ENCODE results near the gene TNFAIP3. TPM values are rescaled to one million over a fixed set of nuclear protein-coding genes. Genes with fewer than 3 reads are reported as not detected.

TNFAIP3 gene
- total RNA-seq, 1 donor from 2014 or later, result 3.6 TPM

DNA sequence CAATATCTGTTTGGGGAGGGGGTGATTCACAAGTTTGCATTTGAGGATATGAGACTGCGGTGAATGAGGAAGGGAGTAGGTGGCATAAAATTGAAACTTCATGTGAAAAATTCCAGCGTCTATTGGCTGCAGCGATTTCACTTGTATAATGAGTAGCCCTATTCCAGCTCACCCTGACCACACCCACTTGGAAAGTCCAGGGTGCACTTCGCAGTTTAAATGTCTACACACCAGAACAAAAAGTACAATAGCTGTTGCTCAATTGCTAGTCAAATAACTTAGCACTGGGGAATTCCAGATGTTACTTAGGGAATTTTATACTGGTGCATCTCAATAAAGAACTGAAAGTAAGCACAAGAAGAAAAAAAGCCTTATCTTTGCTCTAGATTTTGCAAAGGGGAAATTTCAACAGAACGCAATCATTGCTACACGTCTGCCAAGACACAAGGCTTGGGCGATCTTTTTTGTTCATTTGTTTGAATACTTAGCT lies 6.3 kb downstream of the TNFAIP3 start:
- Mint-ChIP-seq H3K27me3 (peaks cover 25% of the 10 kb centered on the region), H3K36me3 (ENCODE audit: insufficient read depth) (peaks cover 9% of the 10 kb centered on the region), H3K9me3 (ENCODE audit: low read depth) (no peaks in the 10 kb centered on the region), H3K4me1 (ENCODE audit: low read depth) (peaks cover 9% of the 10 kb centered on the region), H3K27ac (no peak overlapping the region), H3K4me3 (ENCODE audit: low read depth) (no peak overlapping the region)
- TF ChIP-seq, protein P1, sequence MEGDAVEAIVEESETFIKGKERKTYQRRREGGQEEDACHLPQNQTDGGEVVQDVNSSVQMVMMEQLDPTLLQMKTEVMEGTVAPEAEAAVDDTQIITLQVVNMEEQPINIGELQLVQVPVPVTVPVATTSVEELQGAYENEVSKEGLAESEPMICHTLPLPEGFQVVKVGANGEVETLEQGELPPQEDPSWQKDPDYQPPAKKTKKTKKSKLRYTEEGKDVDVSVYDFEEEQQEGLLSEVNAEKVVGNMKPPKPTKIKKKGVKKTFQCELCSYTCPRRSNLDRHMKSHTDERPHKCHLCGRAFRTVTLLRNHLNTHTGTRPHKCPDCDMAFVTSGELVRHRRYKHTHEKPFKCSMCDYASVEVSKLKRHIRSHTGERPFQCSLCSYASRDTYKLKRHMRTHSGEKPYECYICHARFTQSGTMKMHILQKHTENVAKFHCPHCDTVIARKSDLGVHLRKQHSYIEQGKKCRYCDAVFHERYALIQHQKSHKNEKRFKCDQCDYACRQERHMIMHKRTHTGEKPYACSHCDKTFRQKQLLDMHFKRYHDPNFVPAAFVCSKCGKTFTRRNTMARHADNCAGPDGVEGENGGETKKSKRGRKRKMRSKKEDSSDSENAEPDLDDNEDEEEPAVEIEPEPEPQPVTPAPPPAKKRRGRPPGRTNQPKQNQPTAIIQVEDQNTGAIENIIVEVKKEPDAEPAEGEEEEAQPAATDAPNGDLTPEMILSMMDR (IDR thresholded peaks at IDR 0.05; ENCODE audit: unreplicated experiment), result no peak
- no peak for DNase-seq (ENCODE audit: low spot score, unreplicated experiment)

DNA sequence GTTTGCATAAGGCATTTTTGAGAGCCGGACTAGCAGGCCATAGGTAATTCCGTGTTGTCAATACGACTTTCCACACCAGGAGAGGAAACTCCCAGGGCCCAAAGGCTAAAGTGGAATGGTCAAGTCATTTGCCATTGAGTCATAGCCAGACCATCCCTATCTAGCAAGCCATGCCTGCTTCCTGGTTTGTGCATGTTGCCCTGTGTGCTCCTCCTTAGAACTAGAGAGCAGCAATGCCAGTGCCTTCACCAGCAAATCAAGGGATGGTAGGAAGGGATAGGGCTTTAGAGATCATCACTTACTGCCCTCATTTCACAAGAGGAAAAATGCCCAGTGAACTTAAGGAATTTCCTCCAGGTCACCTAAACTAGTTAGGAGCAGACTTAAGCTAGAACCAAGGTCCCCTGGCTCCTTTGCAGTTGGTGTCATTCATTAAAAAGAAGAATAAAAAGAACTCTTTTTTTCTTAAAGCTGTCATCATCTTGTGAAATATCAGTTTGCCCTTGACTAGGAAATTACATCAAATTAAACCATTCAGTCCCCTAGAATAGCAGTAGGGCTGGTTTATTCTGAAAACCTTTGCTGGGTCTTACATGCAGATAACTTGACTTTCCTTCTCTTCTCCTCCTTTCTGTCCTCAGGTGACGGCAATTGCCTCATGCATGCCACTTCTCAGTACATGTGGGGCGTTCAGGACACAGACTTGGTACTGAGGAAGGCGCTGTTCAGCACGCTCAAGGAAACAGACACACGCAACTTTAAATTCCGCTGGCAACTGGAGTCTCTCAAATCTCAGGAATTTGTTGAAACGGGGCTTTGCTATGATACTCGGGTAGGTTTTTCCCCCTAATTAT lies 7.4 kb downstream of the TNFAIP3 start:
- Mint-ChIP-seq H3K4me1 (ENCODE audit: low read depth) (peaks cover 8% of the 10 kb centered on the region), H3K27ac (no peak overlapping the region), H3K9me3 (ENCODE audit: low read depth) (no peaks in the 10 kb centered on the region), H3K36me3 (ENCODE audit: insufficient read depth) (peaks cover 12% of the 10 kb centered on the region), H3K27me3 (peaks cover 15% of the 10 kb centered on the region), H3K4me3 (ENCODE audit: low read depth) (no peak overlapping the region)
- DNase-seq (ENCODE audit: low spot score, unreplicated experiment), result no peak
- TF ChIP-seq, protein P1 (IDR thresholded peaks at IDR 0.05; ENCODE audit: unreplicated experiment), result no peak

DNA sequence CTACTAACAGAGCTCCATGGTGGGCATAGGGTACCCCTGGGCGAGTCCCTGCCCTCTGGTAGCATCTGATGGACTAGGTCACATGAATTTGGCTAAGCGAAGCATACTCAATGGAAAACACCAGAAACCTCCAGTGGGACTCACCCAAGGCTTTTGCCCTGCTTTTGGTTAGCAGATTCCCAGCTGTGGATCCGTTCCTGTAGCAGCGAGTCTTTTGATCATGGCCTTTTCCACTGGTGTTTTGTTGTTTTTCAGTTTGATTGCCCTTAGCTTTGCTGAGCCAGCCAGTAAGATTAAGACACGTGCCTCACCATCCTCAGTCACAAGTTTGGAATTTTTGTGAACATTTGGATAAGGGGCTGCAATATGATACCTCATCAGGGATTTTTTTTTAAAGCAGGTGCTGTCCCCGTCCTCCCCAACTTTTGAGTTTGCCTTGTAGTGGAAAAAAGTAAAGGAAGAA lies 8.0 kb downstream of the TNFAIP3 start:
- H3K4me1 Mint-ChIP-seq (ENCODE audit: low read depth), result peaks cover 8% of the 10 kb centered on the region
- peaks cover 12% of the 10 kb centered on the region for H3K36me3 Mint-ChIP-seq (ENCODE audit: insufficient read depth)
- peaks cover 12% of the 10 kb centered on the region for H3K27me3 Mint-ChIP-seq
- H3K9me3 Mint-ChIP-seq (ENCODE audit: low read depth), result no peaks in the 10 kb centered on the region
- TF ChIP-seq, protein P1 (IDR thresholded peaks at IDR 0.05; ENCODE audit: unreplicated experiment), result no peak
- no peak overlapping the region for H3K4me3 Mint-ChIP-seq (ENCODE audit: low read depth)
- no peak for DNase-seq (ENCODE audit: low spot score, unreplicated experiment)
- H3K27ac Mint-ChIP-seq, result no peak overlapping the region

- Mint-ChIP-seq H3K27me3 (peaks cover 12% of the 10 kb centered on the region), H3K36me3 (ENCODE audit: insufficient read depth) (peaks cover 12% of the 10 kb centered on the region), H3K4me1 (ENCODE audit: low read depth) (peaks cover 8% of the 10 kb centered on the region), H3K9me3 (ENCODE audit: low read depth) (no peaks in the 10 kb centered on the region), H3K27ac (no peak overlapping the region), H3K4me3 (ENCODE audit: low read depth) (no peak overlapping the region)
- TF ChIP-seq, protein P1 (IDR thresholded peaks at IDR 0.05; ENCODE audit: unreplicated experiment), result no peak
- no peak for DNase-seq (ENCODE audit: low spot score, unreplicated experiment)
Observed at GRCh38 chr6:137875606-137876005, 8.5 kb downstream of the TNFAIP3 start.

- TF ChIP-seq, protein P1 (IDR thresholded peaks at IDR 0.05; ENCODE audit: unreplicated experiment), result no peak
- H3K27ac Mint-ChIP-seq, result no peak overlapping the region
- H3K4me1 Mint-ChIP-seq (ENCODE audit: low read depth), result peaks cover 8% of the 10 kb centered on the region
- H3K27me3 Mint-ChIP-seq, result peaks cover 6% of the 10 kb centered on the region
- no peaks in the 10 kb centered on the region for H3K9me3 Mint-ChIP-seq (ENCODE audit: low read depth)
- H3K36me3 Mint-ChIP-seq (ENCODE audit: insufficient read depth), result peaks cover 12% of the 10 kb centered on the region
- H3K4me3 Mint-ChIP-seq (ENCODE audit: low read depth), result no peak overlapping the region
- no peak for DNase-seq (ENCODE audit: low spot score, unreplicated experiment)
Observed at GRCh38 chr6:137876547-137876946, 9.5 kb downstream of the TNFAIP3 start.
